Measurements from ENCODE around the gene CIB4.

The CIB4 gene

DNA sequence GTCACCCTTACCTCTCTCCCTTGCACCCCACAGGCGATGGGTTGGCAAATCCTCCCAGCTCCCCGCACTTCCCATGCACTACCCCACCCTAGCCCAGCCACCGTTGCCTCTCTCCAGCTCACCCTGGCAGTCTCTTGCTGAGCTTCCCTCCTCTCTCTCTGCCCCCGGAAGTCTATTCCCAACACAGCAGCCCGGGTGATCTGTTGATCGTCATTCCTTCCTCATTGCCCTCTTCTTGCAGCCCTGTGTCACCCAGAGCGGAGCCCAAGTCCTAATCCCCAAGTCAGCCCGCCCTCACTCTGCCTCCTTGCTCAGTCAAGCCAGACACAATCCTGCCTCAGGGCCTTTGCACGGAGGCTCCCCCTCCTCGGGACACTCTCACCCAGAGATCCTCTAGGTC, 55.2 kb downstream of the CIB4 start:
- Histone ChIP-seq H3K36me3 (ENCODE audit: control insufficient read depth in 5 of 5, insufficient read depth in 5 of 5, low read length in 5 of 5) (no peaks in the 10 kb centered on the region), H3K4me1 (ENCODE audit: control insufficient read depth in 5 of 5, insufficient read depth in 5 of 5, low read length in 5 of 5) (no peaks in the 10 kb centered on the region), H3K27ac (ENCODE audit: low read depth, low read length) (no peak overlapping the region), H3K4me3 (ENCODE audit: low read depth in 1 of 5, low read length in 5 of 5) (no peak overlapping the region), H3K9ac (ENCODE audit: low read length in 5 of 5) (no peak overlapping the region), H3K9me3 (ENCODE audit: control insufficient read depth in 5 of 5, low read length in 5 of 5) (no peaks in the 10 kb centered on the region), H3K27me3 (ENCODE audit: control insufficient read depth in 5 of 5, insufficient read depth in 4 of 5, low read length in 5 of 5) (peaks cover 13 to 41% (median 30%) of the 10 kb centered on the region in 5 donors)

DNA sequence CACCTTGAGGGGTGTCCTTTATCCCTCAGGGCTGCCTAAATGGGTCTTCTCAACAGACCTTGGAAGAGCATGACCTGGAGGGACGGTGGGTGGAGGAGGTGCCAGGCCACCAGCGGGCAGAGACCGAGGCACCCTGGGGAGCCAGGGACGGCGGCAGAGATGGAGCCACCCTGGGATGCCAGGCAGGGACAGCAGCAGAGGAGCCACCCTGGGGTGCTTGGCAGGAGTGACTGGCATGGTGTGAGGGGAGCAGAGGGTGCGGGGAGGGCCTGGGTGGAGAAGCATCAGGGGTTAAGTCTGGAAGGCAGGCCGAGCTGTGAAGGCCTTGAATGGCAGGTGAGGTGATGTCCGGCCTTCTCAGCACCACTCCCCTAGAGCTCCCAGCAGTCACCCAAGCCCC, 56.1 kb downstream of the CIB4 start:
- H3K9me3 ChIP-seq (ENCODE audit: control insufficient read depth in 5 of 5, low read length in 5 of 5): no peaks in the 10 kb centered on the region
- H3K27ac ChIP-seq (ENCODE audit: low read depth, low read length): no peak overlapping the region
- peaks cover 13 to 44% (median 30%) of the 10 kb centered on the region in 5 donors for H3K27me3 ChIP-seq (ENCODE audit: control insufficient read depth in 5 of 5, insufficient read depth in 4 of 5, low read length in 5 of 5)
- H3K36me3 ChIP-seq (ENCODE audit: control insufficient read depth in 5 of 5, insufficient read depth in 5 of 5, low read length in 5 of 5): no peaks in the 10 kb centered on the region
- no peak overlapping the region for H3K4me3 ChIP-seq (ENCODE audit: low read depth in 1 of 5, low read length in 5 of 5)
- no peaks in the 10 kb centered on the region for H3K4me1 ChIP-seq (ENCODE audit: control insufficient read depth in 5 of 5, insufficient read depth in 5 of 5, low read length in 5 of 5)
- no peak overlapping the region for H3K9ac ChIP-seq (ENCODE audit: low read length in 5 of 5)

- H3K36me3 ChIP-seq (ENCODE audit: control insufficient read depth in 5 of 5, insufficient read depth in 5 of 5, low read length in 5 of 5): no peaks in the 10 kb centered on the region
- peaks cover 13 to 45% (median 32%) of the 10 kb centered on the region in 5 donors for H3K27me3 ChIP-seq (ENCODE audit: control insufficient read depth in 5 of 5, insufficient read depth in 4 of 5, low read length in 5 of 5)
- no peak overlapping the region for H3K9ac ChIP-seq (ENCODE audit: low read length in 5 of 5)
- H3K4me3 ChIP-seq (ENCODE audit: low read depth in 1 of 5, low read length in 5 of 5): no peak overlapping the region
- H3K9me3 ChIP-seq (ENCODE audit: control insufficient read depth in 5 of 5, low read length in 5 of 5): no peaks in the 10 kb centered on the region
- no peaks in the 10 kb centered on the region for H3K4me1 ChIP-seq (ENCODE audit: control insufficient read depth in 5 of 5, insufficient read depth in 5 of 5, low read length in 5 of 5)
- H3K27ac ChIP-seq (ENCODE audit: low read depth, low read length): no peak overlapping the region
These were observed 56.5 kb downstream of the CIB4 start for GRCh38 chr2:26584656-26585055.

DNA sequence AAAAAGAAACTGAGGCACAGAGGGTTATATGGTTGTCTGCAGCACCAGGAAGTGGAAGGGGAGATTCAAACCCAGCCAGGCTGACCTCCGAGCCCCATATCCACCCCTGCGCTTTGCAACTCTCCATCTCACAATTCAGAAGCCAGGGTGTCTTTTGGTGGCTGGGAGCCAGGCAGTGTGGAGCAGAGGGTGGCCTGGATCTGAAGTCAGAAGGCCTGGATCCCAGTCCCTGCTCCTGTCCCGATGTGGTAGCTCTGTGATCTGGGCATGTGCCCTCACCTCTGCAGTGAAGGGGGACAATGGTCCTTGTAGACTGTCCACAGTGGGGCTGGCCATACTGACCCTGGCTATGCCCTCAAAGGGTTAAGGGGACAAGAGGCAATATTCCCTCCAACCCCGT, 57.0 kb downstream of the CIB4 start:
- Histone ChIP-seq H3K4me3 (ENCODE audit: low read depth in 1 of 5, low read length in 5 of 5) (no peak overlapping the region), H3K27me3 (ENCODE audit: control insufficient read depth in 5 of 5, insufficient read depth in 4 of 5, low read length in 5 of 5) (peaks cover 13 to 48% (median 33%) of the 10 kb centered on the region in 5 donors), H3K4me1 (ENCODE audit: control insufficient read depth in 5 of 5, insufficient read depth in 5 of 5, low read length in 5 of 5) (no peaks in the 10 kb centered on the region), H3K27ac (ENCODE audit: low read depth, low read length) (no peak overlapping the region), H3K9ac (ENCODE audit: low read length in 5 of 5) (no peak overlapping the region), H3K36me3 (ENCODE audit: control insufficient read depth in 5 of 5, insufficient read depth in 5 of 5, low read length in 5 of 5) (no peaks in the 10 kb centered on the region), H3K9me3 (ENCODE audit: control insufficient read depth in 5 of 5, low read length in 5 of 5) (no peaks in the 10 kb centered on the region)

- Histone ChIP-seq H3K27me3 (ENCODE audit: control insufficient read depth in 5 of 5, insufficient read depth in 4 of 5, low read length in 5 of 5) (peaks cover 13 to 55% (median 35%) of the 10 kb centered on the region in 5 donors), H3K27ac (ENCODE audit: low read depth, low read length) (no peak overlapping the region), H3K4me1 (ENCODE audit: control insufficient read depth in 5 of 5, insufficient read depth in 5 of 5, low read length in 5 of 5) (no peaks in the 10 kb centered on the region)
These were observed 57.7 kb downstream of the CIB4 start for GRCh38 chr2:26583381-26583911.

DNA sequence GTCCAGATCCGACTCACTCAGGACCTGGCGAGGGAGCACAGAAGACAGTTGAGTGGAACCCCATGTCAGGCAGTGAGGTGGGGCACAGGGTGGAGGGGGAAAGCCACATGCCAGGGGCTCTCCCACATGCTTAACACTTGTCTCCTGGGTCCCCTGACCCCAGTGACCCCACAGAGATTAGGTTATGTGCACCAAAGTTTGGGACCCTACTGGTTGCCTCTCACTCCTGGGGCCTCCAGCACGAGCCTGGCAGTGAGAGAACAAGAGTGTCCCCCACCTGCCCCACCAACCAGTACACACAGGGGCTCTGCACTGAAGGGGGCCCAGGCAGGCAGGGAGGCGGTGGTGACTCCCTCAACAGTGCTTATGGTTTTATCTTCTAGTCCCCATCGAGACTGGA, 58.3 kb downstream of the CIB4 start:
- no peaks in the 10 kb centered on the region for H3K4me1 ChIP-seq (ENCODE audit: control insufficient read depth in 5 of 5, insufficient read depth in 5 of 5, low read length in 5 of 5)
- H3K27me3 ChIP-seq (ENCODE audit: control insufficient read depth in 5 of 5, insufficient read depth in 4 of 5, low read length in 5 of 5): peaks cover 13 to 57% (median 37%) of the 10 kb centered on the region in 5 donors
- no peaks in the 10 kb centered on the region for H3K9me3 ChIP-seq (ENCODE audit: control insufficient read depth in 5 of 5, low read length in 5 of 5)
- H3K27ac ChIP-seq (ENCODE audit: low read depth, low read length): no peak overlapping the region
- no peaks in the 10 kb centered on the region for H3K36me3 ChIP-seq (ENCODE audit: control insufficient read depth in 5 of 5, insufficient read depth in 5 of 5, low read length in 5 of 5)
- no peak overlapping the region for H3K4me3 ChIP-seq (ENCODE audit: low read depth in 1 of 5, low read length in 5 of 5)
- H3K9ac ChIP-seq (ENCODE audit: low read length in 5 of 5): no peak overlapping the region

More at GRCh38 chr2:26583381-26583911, 57.7 kb downstream of the CIB4 start:
- Histone ChIP-seq H3K9me3 (ENCODE audit: control insufficient read depth in 5 of 5, low read length in 5 of 5) (no peaks in the 10 kb centered on the region), H3K36me3 (ENCODE audit: control insufficient read depth in 5 of 5, insufficient read depth in 5 of 5, low read length in 5 of 5) (no peaks in the 10 kb centered on the region), H3K4me3 (ENCODE audit: low read depth in 1 of 5, low read length in 5 of 5) (no peak overlapping the region), H3K9ac (ENCODE audit: low read length in 5 of 5) (no peak overlapping the region)

DNA sequence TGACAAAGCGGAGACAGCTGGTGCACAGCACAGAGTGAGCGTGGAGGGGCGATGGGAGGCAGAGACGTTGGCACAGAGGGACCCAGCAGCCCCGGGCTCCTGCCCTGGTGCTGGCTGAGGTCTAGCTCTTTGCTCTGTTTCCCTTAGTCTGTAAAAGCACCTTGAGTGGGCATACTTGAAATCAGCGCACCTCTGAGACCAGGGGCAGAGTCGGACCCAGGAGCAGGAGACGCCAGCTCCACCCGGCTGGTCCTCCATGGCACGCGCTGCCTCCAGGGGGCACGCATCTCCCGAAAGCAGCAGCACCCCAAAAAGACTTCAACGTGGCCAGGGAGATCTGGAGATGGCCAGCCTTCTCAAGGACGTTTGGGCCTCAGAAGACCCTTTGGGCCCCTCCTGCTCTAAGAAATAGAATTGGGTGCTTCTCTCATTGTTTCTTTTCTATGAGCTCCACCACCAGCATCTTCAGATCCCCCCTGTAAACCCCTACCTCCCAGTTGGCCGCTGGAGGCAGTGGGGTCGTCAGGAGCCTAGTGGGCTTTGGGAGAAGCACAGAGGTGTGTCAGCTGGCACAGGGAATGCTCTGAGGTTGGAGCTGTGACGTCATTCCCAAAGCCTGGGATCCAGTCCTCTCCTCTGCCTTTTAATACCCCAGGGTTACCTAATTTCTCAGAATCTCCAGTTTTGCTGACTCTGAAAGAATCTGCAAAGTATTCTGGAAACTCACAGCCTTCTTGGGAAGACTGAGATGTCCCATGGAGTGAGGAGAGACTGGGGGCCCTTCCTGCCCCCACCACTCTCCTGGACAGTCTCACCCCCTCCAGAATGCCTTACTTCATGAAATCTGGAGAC, 58.9 kb downstream of the CIB4 start:
- peaks cover 13 to 62% (median 41%) of the 10 kb centered on the region in 5 donors for H3K27me3 ChIP-seq (ENCODE audit: control insufficient read depth in 5 of 5, insufficient read depth in 4 of 5, low read length in 5 of 5)
- H3K9ac ChIP-seq (ENCODE audit: low read length in 5 of 5): no peak overlapping the region
- H3K36me3 ChIP-seq (ENCODE audit: control insufficient read depth in 5 of 5, insufficient read depth in 5 of 5, low read length in 5 of 5): no peaks in the 10 kb centered on the region
- no peaks in the 10 kb centered on the region for H3K9me3 ChIP-seq (ENCODE audit: control insufficient read depth in 5 of 5, low read length in 5 of 5)
- H3K4me3 ChIP-seq (ENCODE audit: low read depth in 1 of 5, low read length in 5 of 5): no peak overlapping the region
- no peaks in the 10 kb centered on the region for H3K4me1 ChIP-seq (ENCODE audit: control insufficient read depth in 5 of 5, insufficient read depth in 5 of 5, low read length in 5 of 5)
- H3K27ac ChIP-seq (ENCODE audit: low read depth, low read length): no peak overlapping the region

DNA sequence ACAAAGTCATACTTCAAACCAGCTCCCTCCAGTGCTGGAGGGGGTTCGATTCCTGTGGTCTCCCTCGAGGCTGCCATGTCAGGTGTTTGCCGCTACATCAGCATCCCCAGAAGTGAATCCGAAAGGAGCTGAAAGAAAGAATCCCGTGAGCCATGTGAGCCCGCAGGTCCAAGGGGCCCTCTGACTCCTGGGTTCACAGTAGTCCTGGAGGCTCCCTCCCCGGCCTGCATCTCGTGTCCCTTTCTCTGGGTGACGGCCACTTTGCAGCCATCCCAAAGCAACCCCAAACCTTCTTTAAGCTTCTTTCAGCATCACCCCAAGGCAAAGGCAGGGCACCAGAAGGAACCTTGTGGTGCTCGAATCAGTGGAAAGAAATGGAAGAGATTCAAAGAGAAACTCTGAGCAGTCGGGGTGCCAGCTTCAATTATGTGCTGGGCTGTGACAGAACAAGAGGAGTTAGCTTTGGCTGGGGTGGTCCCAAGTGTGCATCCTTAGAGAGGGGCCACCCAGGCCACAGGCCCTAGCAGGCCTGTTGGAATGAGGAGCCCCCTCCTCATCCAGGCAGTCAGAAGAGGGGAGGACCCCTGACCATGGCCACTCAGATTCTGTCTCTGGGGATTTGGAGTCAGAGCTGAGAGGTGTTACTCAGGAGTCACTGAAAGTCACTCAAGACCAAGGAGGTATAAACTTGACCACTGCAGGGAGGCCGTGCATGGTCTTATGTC, 59.7 kb downstream of the CIB4 start:
- Histone ChIP-seq H3K27me3 (ENCODE audit: control insufficient read depth in 5 of 5, insufficient read depth in 4 of 5, low read length in 5 of 5) (peaks cover 11 to 68% (median 43%) of the 10 kb centered on the region in 5 donors), H3K9me3 (ENCODE audit: control insufficient read depth in 5 of 5, low read length in 5 of 5) (no peaks in the 10 kb centered on the region), H3K36me3 (ENCODE audit: control insufficient read depth in 5 of 5, insufficient read depth in 5 of 5, low read length in 5 of 5) (no peaks in the 10 kb centered on the region), H3K9ac (ENCODE audit: low read length in 5 of 5) (no peak overlapping the region), H3K4me1 (ENCODE audit: control insufficient read depth in 5 of 5, insufficient read depth in 5 of 5, low read length in 5 of 5) (no peaks in the 10 kb centered on the region), H3K27ac (ENCODE audit: low read depth, low read length) (no peak overlapping the region), H3K4me3 (ENCODE audit: low read depth in 1 of 5, low read length in 5 of 5) (no peak overlapping the region)

- peaks cover 10 to 71% (median 38%) of the 10 kb centered on the region in 5 donors for H3K27me3 ChIP-seq (ENCODE audit: control insufficient read depth in 5 of 5, insufficient read depth in 4 of 5, low read length in 5 of 5)
- H3K4me3 ChIP-seq (ENCODE audit: low read depth in 1 of 5, low read length in 5 of 5): no peak overlapping the region
- no peak overlapping the region for H3K9ac ChIP-seq (ENCODE audit: low read length in 5 of 5)
- no peak overlapping the region for H3K27ac ChIP-seq (ENCODE audit: low read depth, low read length)
- H3K9me3 ChIP-seq (ENCODE audit: control insufficient read depth in 5 of 5, low read length in 5 of 5): no peaks in the 10 kb centered on the region
- no peaks in the 10 kb centered on the region for H3K36me3 ChIP-seq (ENCODE audit: control insufficient read depth in 5 of 5, insufficient read depth in 5 of 5, low read length in 5 of 5)
- no peaks in the 10 kb centered on the region for H3K4me1 ChIP-seq (ENCODE audit: control insufficient read depth in 5 of 5, insufficient read depth in 5 of 5, low read length in 5 of 5)
These were observed 60.4 kb downstream of the CIB4 start for GRCh38 chr2:26580751-26581150.

GRCh38 chr2:26580151-26580550, 61.0 kb downstream of the CIB4 start:
- Histone ChIP-seq H3K4me3 (ENCODE audit: low read depth in 1 of 5, low read length in 5 of 5) (no peak overlapping the region), H3K4me1 (ENCODE audit: control insufficient read depth in 5 of 5, insufficient read depth in 5 of 5, low read length in 5 of 5) (no peaks in the 10 kb centered on the region), H3K9ac (ENCODE audit: low read length in 5 of 5) (no peak overlapping the region), H3K36me3 (ENCODE audit: control insufficient read depth in 5 of 5, insufficient read depth in 5 of 5, low read length in 5 of 5) (no peaks in the 10 kb centered on the region), H3K9me3 (ENCODE audit: control insufficient read depth in 5 of 5, low read length in 5 of 5) (no peaks in the 10 kb centered on the region), H3K27ac (ENCODE audit: low read depth, low read length) (no peak overlapping the region), H3K27me3 (ENCODE audit: control insufficient read depth in 5 of 5, insufficient read depth in 4 of 5, low read length in 5 of 5) (peaks cover 10 to 67% (median 33%) of the 10 kb centered on the region in 5 donors)
